DMS153 (cell line): Measurements from ENCODE around the gene CDKN2AIP.

Experiments used
- DNase-seq: peaks from one replicate; lab custom pipeline; 2025; lab: John Stamatoyannopoulos, UW

The CDKN2AIP gene

GRCh38 chr4:183495184-183495583 lies 50.7 kb downstream of the CDKN2AIP start:
- no peak for DNase-seq
